Parathyroid adenoma (tissue), 2 donors: ENCODE data around the gene RAPSN.

Experiments used
- H2AFZ ChIP-seq: fragments of 300-600 bp; sonication (generic); one replicate; pipeline ENCODE4 v1.7.0; 2017; ENCODE audit warnings: antibody characterized with exemption, mild to moderate bottlenecking
- H3K27ac ChIP-seq: fragments of 300-600 bp; sonication (generic); one replicate; pipeline ENCODE4 v1.7.0; 2017
- H3K27me3 ChIP-seq: fragments of 300-600 bp; sonication (generic); one replicate; pipeline ENCODE4 v1.7.0; 2017; ENCODE audit warnings: low read length; ENCODE audit not compliant: control insufficient read depth, insufficient read depth
- H3K36me3 ChIP-seq: fragments of 300-600 bp; sonication (generic); one replicate; pipeline ENCODE4 v1.7.0; 2017; ENCODE audit warnings: low read length; ENCODE audit not compliant: control insufficient read depth, insufficient read depth
- H3K4me1 ChIP-seq: fragments of 300-600 bp; sonication (generic); one replicate; pipeline ENCODE4 v1.7.0; 2017; ENCODE audit warnings: control low read depth
- H3K4me2 ChIP-seq: fragments of 300-600 bp; sonication (generic); one replicate; pipeline ENCODE4 v1.7.0; 2017; ENCODE audit warnings: low read length
- H3K4me3 ChIP-seq: fragments of 300-600 bp; sonication (generic); one replicate; pipeline ENCODE4 v1.7.0; 2017; ENCODE audit warnings: low read depth, low read length
- H3K79me2 ChIP-seq: fragments of 300-600 bp; sonication (generic); one replicate; pipeline ENCODE4 v1.7.0; 2017; ENCODE audit warnings: control low read depth
- H3K9ac ChIP-seq: fragments of 300-600 bp; sonication (generic); one replicate; pipeline ENCODE4 v1.7.0; 2017; ENCODE audit warnings: mild to moderate bottlenecking
- H3K9me3 ChIP-seq: fragments of 300-600 bp; sonication (generic); one replicate; pipeline ENCODE4 v1.7.0; 2017; ENCODE audit warnings: low read length; ENCODE audit not compliant: control insufficient read depth
- TF ChIP-seq, protein P1 (sequence below): fragments of 300-600 bp; sonication (generic); IDR thresholded peaks from one replicate; pipeline ENCODE4 v1.7.0; 2017; ENCODE audit warnings: antibody characterized with exemption, mild to moderate bottlenecking
- donor health status: primary hyperparathyroidism.

The RAPSN gene

GRCh38 chr11:47443817-47444216, 5.1 kb downstream of the RAPSN start:
- Histone ChIP-seq H3K4me2 (no peak overlapping the region), H3K27ac (no peak overlapping the region), H3K36me3 (no peaks in the 10 kb centered on the region), H3K79me2 (no peaks in the 10 kb centered on the region), H3K9ac (no peak overlapping the region), H3K4me3 (no peak overlapping the region), H3K9me3 (no peaks in the 10 kb centered on the region), H3K27me3 (no peaks in the 10 kb centered on the region), H3K4me1 (no peaks in the 10 kb centered on the region), H2AFZ (no peak overlapping the region)
- TF ChIP-seq, protein P1, sequence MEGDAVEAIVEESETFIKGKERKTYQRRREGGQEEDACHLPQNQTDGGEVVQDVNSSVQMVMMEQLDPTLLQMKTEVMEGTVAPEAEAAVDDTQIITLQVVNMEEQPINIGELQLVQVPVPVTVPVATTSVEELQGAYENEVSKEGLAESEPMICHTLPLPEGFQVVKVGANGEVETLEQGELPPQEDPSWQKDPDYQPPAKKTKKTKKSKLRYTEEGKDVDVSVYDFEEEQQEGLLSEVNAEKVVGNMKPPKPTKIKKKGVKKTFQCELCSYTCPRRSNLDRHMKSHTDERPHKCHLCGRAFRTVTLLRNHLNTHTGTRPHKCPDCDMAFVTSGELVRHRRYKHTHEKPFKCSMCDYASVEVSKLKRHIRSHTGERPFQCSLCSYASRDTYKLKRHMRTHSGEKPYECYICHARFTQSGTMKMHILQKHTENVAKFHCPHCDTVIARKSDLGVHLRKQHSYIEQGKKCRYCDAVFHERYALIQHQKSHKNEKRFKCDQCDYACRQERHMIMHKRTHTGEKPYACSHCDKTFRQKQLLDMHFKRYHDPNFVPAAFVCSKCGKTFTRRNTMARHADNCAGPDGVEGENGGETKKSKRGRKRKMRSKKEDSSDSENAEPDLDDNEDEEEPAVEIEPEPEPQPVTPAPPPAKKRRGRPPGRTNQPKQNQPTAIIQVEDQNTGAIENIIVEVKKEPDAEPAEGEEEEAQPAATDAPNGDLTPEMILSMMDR, result no peak

DNA sequence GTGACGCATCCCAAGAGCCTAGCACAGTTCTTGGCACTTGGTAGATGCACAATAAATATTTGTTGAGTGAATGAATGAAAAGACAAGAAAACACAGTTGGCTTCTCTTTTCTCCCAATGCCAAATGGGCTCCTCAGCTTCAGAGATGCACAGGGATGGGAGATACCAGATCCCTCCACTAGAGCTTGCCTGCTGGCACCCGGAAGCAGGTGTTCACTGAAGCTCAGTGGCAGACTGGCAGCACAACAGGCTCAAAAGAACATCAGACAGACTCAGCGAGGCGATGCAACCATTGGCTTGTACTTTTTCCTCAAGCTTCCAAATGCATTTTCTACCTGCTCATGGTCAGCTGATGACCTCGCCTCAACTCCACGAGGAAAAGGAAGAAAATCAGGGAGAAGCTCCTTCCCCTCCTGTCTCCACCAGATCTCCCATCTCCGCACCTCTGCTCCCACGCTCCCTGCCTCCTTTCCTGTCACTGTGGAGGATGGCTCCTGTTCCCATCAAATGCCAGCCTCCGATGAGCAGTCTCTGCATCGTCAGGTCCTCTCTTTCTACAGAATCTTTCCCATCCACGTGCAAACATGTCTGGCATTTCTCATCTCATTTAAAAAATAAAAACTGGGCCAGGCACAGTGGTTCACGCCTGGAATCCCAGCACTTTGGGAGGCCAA, 5.8 kb downstream of the RAPSN start:
- Histone ChIP-seq H2AFZ (no peak overlapping the region), H3K79me2 (no peaks in the 10 kb centered on the region), H3K9me3 (no peaks in the 10 kb centered on the region), H3K27ac (no peak overlapping the region), H3K4me2 (no peak overlapping the region), H3K27me3 (no peaks in the 10 kb centered on the region), H3K4me1 (no peaks in the 10 kb centered on the region), H3K9ac (no peak overlapping the region), H3K36me3 (no peaks in the 10 kb centered on the region), H3K4me3 (no peak overlapping the region)
- TF ChIP-seq, protein P1, result no peak

GRCh38 chr11:47442514-47442913, 6.4 kb downstream of the RAPSN start:
- Histone ChIP-seq H2AFZ (no peak overlapping the region), H3K9me3 (no peaks in the 10 kb centered on the region), H3K4me2 (no peak overlapping the region), H3K36me3 (no peaks in the 10 kb centered on the region), H3K79me2 (no peaks in the 10 kb centered on the region), H3K9ac (no peak overlapping the region), H3K4me1 (no peaks in the 10 kb centered on the region), H3K27ac (no peak overlapping the region), H3K4me3 (no peak overlapping the region), H3K27me3 (no peaks in the 10 kb centered on the region)
- TF ChIP-seq, protein P1, result no peak

DNA sequence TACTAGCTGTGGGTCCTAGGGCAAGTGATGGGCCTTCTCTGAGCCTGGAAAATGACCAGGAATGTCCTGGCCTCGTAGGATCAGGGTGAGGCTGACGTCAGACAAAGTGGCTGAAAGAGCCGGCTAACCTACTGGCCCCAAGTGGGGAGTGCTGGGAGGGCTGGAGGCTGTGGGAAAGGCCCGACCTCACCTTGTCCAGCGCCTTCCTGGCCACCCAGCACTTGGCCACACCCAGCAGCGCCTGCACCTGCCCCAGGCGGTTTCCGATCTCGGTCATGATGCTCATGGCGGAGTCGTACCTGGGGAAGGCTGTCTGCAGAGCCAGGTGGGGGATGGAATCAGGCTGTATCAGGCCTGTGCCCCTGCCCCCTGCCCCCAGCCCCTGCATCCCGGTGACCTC, 7.5 kb downstream of the RAPSN start:
- Histone ChIP-seq H3K4me3 (no peak overlapping the region), H2AFZ (no peak overlapping the region), H3K4me1 (no peaks in the 10 kb centered on the region), H3K27me3 (no peaks in the 10 kb centered on the region), H3K9me3 (no peaks in the 10 kb centered on the region), H3K36me3 (no peaks in the 10 kb centered on the region), H3K79me2 (no peaks in the 10 kb centered on the region), H3K4me2 (no peak overlapping the region), H3K27ac (no peak overlapping the region), H3K9ac (no peak overlapping the region)
- TF ChIP-seq, protein P1, result no peak

GRCh38 chr11:47440054-47440476, 8.9 kb downstream of the RAPSN start:
- H3K9me3 ChIP-seq, result no peaks in the 10 kb centered on the region
- no peak overlapping the region for H3K4me2 ChIP-seq
- no peaks in the 10 kb centered on the region for H3K4me1 ChIP-seq
- H3K36me3 ChIP-seq, result no peaks in the 10 kb centered on the region
- H3K79me2 ChIP-seq, result no peaks in the 10 kb centered on the region
- no peaks in the 10 kb centered on the region for H3K27me3 ChIP-seq
- TF ChIP-seq, protein P1, result no peak
- no peak overlapping the region for H3K9ac ChIP-seq
- H3K4me3 ChIP-seq, result no peak overlapping the region
- H2AFZ ChIP-seq, result no peak overlapping the region
- no peak overlapping the region for H3K27ac ChIP-seq
